Activated CD4-positive, alpha-beta T cell treated with anti-CD3 and anti-CD28 coated beads for 1 hour (primary cell): ENCODE results near the gene CTU2.

Source experiments
- DNase-seq: peaks from one replicate; pipeline ENCODE4 v3.0.0-alpha.2; 2020

Gene CTU2

GRCh38 chr16:88681709-88682451 is 24.4 kb upstream of the CTU2 start:
- no peak for DNase-seq

GRCh38 chr16:88684569-88685155 is 21.6 kb upstream of the CTU2 start:
- no peak for DNase-seq

- no peak for DNase-seq
Measured at GRCh38 chr16:88685156-88686061, 20.9 kb upstream of the CTU2 start.

DNA sequence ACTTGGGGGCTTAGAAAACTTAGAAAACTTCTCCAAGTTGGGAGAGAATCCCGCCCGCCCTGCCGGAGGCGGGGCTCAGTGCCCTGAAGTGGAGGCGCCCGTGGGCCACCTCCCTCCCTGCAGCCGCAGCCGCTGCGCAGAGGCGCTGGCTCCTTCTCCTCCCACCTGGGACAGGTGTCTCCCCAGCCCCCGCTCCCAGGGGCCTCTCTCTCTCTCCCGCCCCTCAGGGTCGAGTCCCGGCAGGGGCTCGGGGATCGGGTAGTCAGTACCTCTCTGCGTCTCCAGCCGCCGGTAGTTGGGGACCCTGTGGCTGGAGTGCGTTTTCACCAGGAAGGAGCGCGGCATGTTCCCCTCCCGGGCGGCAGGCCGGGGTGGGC is 20.3 kb upstream of the CTU2 start:
- DNase-seq: no peak

GRCh38 chr16:88686439-88687253 is 19.7 kb upstream of the CTU2 start, which contains the start of gene SNAI3:
Gene SNAI3 (minus strand): TSS chr16:88686507. CDS start chr16:88686406, 101 bp downstream.
- peak; percentile 66 for DNase-seq

GRCh38 chr16:88687254-88687576 is 19.1 kb upstream of the CTU2 start:
- no peak for DNase-seq

GRCh38 chr16:88687676-88688012 is 18.7 kb upstream of the CTU2 start:
- DNase-seq: no peak

- DNase-seq: no peak
Measured at GRCh38 chr16:88688013-88688778, 18.1 kb upstream of the CTU2 start.

DNA sequence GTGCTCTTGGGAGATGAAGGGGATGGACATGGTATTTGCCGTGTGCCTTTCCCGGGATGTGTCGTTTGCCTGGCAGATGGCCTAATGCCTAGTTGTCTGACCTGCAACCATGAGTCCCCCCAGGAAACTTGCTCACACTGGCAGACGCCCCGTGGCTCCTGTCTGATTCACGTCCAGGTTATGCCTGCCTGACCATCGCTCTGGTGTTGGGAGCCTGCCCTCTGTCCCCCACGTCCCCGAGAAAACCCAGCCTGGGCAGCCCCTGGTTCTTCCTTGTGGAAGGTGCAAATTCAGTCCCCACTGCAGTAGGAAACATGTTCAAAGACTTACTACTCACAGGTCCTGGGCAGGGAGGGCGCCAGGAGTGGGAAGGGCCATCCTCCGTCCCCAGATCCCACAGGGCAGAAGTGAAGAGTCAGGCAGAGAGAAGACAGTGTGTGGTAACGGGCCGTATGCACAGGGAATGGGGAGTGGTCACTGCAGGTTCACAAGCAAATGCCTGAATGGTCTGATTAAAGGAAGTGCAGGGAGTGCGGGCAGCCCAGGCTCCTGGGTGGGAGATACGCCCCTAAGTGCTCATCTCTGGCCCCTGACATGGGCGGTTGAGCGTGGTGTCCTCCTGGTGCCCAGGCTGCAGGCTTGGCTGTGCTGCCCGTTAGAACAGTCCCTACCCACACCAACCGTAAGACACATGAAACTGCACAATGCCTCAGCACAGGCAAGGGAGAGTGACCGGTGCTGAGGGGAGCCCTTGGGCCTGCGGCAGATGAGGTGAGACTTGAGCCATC is 15.8 kb upstream of the CTU2 start:
- DNase-seq: no peak

GRCh38 chr16:88691129-88691813 is 15.0 kb upstream of the CTU2 start:
- no peak for DNase-seq

DNA sequence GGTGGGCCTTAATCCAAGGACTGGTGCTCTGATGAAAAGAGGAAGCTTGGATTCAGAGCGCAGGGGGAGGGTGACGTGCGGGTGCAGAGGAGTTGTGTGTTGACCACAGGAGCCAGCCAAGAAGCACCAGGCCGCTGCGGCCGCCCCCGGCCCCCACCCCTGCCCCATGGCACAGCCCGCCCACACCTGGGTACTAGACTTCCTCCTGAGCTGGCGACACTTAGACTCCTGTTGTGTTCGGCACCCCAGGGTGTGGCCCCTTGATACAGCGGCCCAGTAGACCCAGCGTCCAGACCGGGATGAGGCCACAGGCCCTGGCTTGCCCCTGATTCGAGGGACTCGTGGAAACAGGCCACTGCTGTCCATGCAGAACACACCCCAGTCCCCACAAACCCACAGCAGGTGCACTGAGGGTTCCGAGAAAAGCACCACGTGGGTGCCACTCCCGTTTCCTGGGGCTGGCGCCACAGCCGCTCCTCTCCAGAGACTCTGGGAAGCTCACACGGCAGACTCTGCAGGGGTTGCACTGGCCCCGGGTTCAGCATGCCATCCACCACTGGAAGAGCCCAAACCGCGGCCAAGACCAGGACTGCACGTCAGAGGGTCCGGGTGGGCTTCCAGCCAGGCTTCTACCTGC is 14.3 kb upstream of the CTU2 start:
- DNase-seq: no peak

GRCh38 chr16:88692861-88693260 is 13.4 kb upstream of the CTU2 start:
- no peak for DNase-seq

- DNase-seq: no peak
Measured at GRCh38 chr16:88693420-88694177, 12.7 kb upstream of the CTU2 start.

DNA sequence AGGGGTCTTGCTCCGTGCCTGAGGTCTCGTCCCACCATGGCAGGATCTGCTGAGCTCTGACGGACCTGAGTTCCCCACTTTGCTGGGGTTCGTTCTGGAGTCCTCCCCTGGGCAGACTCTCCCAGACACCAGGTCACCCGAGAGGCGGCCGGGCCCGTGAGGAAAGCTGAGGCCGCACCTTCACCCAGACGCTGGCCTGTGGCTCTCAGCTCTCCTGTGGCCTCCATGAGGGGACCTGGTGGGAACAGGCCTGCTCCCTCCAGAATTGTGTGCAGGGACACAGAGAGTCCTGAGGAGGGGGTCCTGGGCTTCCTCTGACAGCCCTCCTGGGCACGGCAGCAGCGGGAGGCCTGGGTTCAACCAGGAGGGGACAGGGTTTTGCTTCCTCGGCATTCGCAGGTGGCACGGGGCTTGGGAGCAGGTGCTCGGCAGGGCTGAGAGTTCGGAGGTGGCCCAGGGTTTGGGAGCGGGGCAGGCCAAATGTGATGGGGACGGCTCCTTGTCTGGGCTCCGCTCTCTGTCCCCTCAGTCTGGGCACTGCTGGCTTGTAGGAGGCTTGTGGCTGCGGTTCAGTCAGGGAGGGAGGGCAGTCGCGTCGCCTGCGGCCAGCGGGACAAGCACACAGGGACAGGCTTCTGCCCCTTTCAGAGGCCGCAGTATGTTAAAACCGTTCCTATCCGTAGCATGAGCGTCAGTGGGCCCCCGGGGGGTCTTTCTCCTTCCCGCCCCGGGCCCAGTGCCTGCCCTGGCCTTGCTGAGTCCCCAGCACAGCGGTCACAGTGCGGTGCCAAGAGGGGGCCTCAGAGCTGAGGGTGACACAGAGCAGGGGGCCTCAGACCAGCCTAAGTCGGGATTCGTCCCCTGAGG is 11.8 kb upstream of the CTU2 start:
- DNase-seq: no peak

GRCh38 chr16:88695218-88695617 is 11.1 kb upstream of the CTU2 start:
- DNase-seq: no peak

GRCh38 chr16:88695753-88696152 is 10.6 kb upstream of the CTU2 start:
- DNase-seq: no peak

DNA sequence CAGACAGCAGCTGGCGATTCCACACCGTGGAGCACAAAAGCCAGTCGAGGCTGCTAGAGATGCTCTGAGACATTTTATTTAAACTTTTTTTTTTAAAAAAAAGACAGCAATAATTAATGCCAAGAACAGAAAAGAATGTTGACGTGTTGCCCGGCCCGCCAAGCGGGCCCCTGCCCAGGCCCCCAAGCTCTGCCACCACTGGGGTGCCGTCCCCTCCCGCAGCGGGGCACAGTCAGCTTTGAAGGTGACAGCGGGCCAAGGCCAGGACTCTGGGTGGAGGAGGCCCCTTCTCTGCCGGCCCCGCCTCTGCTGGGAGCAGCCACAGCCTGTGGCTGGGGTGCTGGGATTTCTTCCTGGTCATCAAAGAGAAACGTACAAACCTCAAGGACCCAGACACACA is 9.9 kb upstream of the CTU2 start:
- no peak for DNase-seq

GRCh38 chr16:88697116-88697830 is 9.0 kb upstream of the CTU2 start:
- no peak for DNase-seq
